Activated T-helper 2 cell treated with anti-CD3 and anti-CD28 coated beads, Interferon-gamma antibody, Interleukin-2, Interleukin-4, amounts not matched to agents 10 μg/mL and 5 μg/mL and 100 μg/mL, durations not matched to agents 14 hours and 24 hours and 36 hours (primary cell): ENCODE results near the gene TMX2. TPM values are rescaled to one million over a fixed set of nuclear protein-coding genes. Genes with fewer than 3 reads are reported as not detected.

Experiments
- DNase-seq: peaks from one replicate; pipeline ENCODE4 v3.0.0; 2021; ENCODE audit warnings: low spot score
- H3K27ac Mint-ChIP-seq: one replicate; pipeline ENCODE4 v1.8.0; 2021; ENCODE audit warnings: mixed read lengths
- H3K27me3 Mint-ChIP-seq: one replicate; pipeline ENCODE4 v1.8.0; 2021; ENCODE audit warnings: low read depth, mixed read lengths
- H3K36me3 Mint-ChIP-seq: one replicate; pipeline ENCODE4 v1.8.0; 2021; ENCODE audit warnings: low read depth, mixed read lengths
- H3K4me1 Mint-ChIP-seq: one replicate; pipeline ENCODE4 v1.8.0; 2021; ENCODE audit warnings: low read depth, mixed read lengths
- H3K4me3 Mint-ChIP-seq: one replicate; pipeline ENCODE4 v1.8.0; 2021; ENCODE audit warnings: low read depth, mild to moderate bottlenecking, moderate library complexity, mixed read lengths
- H3K9me3 Mint-ChIP-seq: one replicate; pipeline ENCODE4 v1.8.0; 2021; ENCODE audit warnings: mixed read lengths
- intact Hi-C: fragments of 100-400 bp; cut with micrococcal nuclease; formaldehyde crosslinking; loops from one replicate; pipeline ENCODE4 v1.15.1; 2023
- total RNA-seq: library from RNA; stranded (reverse); gene quantifications from 2 replicates; pipeline ENCODE4 v1.2.3, GENCODE V29; 2022

Gene TMX2
- total RNA-seq, 1 donor from 2014 or later, result 74.6 TPM

GRCh38 chr11:57732661-57733060 lies 20.3 kb downstream of the TMX2 start:
- H3K36me3 Mint-ChIP-seq, result peaks cover 23% of the 10 kb centered on the region
- no peaks in the 10 kb centered on the region for H3K27me3 Mint-ChIP-seq
- no peak overlapping the region for H3K4me3 Mint-ChIP-seq
- H3K9me3 Mint-ChIP-seq, result no peaks in the 10 kb centered on the region
- peaks cover 15% of the 10 kb centered on the region for H3K4me1 Mint-ChIP-seq
- no peak for DNase-seq
- intact Hi-C loops, result no loop called here
- H3K27ac Mint-ChIP-seq, result no peak overlapping the region

DNA sequence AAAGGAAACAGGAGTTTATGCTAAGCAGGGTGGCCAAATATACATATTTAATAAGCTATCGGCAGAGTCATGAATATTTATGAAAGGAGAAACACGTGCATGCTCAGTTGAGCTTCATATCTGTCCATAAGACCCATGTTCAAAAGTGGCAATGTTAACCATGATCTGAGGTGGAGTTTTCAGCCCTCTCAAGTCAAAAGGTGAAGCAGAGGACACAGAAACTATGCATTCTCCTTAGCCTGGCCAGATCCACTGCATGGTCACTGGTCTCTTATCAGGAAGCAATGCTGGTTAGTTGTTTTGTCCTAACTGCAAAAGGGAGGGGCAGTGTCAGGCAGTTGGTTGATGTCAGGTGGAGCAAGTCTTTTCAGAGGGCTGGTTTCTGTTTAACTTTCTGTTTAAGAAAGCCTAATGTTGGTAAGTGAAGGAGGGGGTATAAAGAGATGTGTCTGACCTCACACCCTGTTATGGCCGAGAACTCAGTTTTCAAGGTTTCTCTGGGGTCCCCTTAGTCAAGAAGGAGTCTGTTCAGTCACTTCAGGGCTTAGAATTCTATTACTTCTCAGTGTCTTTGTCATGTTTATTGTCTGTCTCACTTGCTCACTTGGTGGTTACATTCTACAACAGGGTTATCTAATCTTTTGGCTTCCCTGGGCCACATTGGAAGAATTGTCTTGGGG lies 23.4 kb downstream of the TMX2 start:
- no peak for DNase-seq
- H3K36me3 Mint-ChIP-seq, result peaks cover 44% of the 10 kb centered on the region
- intact Hi-C loops, result no loop called here
- H3K27me3 Mint-ChIP-seq, result no peaks in the 10 kb centered on the region
- H3K9me3 Mint-ChIP-seq, result no peaks in the 10 kb centered on the region
- H3K4me1 Mint-ChIP-seq, result peaks cover 15% of the 10 kb centered on the region
- H3K4me3 Mint-ChIP-seq, result no peak overlapping the region
- peak overlapping the region; percentile 24 for H3K27ac Mint-ChIP-seq

DNA sequence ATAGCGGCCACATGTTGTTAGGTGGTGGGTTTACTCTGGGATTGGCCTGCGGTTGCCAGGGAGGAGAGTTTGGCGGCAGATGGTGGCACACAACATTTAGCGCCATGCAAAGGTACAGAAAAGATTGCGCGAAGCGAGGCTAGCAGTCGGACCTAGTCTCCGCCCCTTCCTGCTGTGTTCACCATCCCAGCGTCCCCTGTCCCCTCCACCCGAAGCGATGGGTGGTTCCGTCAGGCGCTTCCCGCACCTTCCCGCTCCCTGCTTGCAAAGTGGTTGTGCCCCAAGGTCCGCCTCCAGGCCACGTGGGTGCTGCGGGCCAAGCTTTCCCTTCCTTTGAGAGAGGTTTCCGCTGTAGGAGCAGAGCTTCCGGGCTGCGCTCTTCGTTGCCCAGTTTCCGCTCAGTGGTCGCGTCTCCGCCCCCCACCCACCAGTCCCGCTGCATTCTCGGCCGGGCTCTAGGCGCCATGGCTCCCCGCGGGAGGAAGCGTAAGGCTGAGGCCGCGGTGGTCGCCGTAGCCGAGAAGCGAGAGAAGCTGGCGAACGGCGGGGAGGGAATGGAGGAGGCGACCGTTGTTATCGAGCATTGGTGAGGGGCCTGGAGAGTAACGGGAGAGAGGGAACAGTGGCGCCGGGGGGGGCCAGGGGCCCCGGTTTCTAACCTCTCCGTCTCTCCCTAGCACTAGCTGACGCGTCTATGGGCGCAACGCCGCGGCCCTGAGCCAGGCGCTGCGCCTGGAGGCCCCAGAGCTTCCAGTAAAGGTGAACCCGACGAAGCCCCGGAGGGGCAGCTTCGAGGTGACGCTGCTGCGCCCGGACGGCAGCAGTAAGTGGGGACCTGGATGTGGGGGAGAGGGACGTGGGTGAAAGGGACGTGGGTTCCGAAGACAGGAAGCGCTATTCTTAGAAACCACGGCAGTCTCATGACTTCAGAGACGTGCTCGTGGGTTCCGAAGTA lies 29.0 kb downstream of the TMX2 start, which contains the start of gene SELENOH:
Gene SELENOH, plus strand, starts transcription at position 360 of the 955 bp plus-strand sequence. Its CDS starts 105 bp downstream, at position 465.
- intact Hi-C loops, result loop anchor here (1.0 to 5.0 kb wide), 10 partner anchors 29 to 836 kb away; partner anchors contain the start of genes CLP1, LPXN, MED19 and TIMM10
- H3K36me3 Mint-ChIP-seq, result peaks cover 76% of the 10 kb centered on the region
- H3K27ac Mint-ChIP-seq, result peak within 1 kb of the TSS; percentile 90
- H3K4me3 Mint-ChIP-seq, result peak within 1 kb of the TSS; percentile 96
- no peaks in the 10 kb centered on the region for H3K9me3 Mint-ChIP-seq
- H3K27me3 Mint-ChIP-seq, result no peaks in the 10 kb centered on the region
- H3K4me1 Mint-ChIP-seq, result peaks cover 17% of the 10 kb centered on the region
- DNase-seq, result peak; percentile 94

DNA sequence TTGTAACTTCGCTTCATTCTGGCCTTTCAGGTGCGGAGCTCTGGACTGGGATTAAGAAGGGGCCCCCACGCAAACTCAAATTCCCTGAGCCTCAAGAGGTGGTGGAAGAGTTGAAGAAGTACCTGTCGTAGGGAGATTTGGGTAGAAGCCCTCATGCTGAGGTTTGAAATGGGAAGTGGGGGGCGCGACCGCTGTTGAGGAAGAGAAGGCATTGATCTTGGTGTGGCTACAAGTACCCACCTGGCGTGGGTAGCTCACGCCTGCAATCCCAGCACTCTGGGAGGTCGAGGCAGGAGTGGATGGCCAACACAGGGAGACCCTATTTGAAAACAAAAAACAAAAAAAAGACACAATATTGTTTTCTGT lies 29.7 kb downstream of the TMX2 start:
- H3K4me3 Mint-ChIP-seq, result peak overlapping the region; percentile 96
- no peaks in the 10 kb centered on the region for H3K27me3 Mint-ChIP-seq
- no peaks in the 10 kb centered on the region for H3K9me3 Mint-ChIP-seq
- peak overlapping the region; percentile 90 for H3K27ac Mint-ChIP-seq
- DNase-seq, result no peak
- peaks cover 21% of the 10 kb centered on the region for H3K4me1 Mint-ChIP-seq
- peaks cover 82% of the 10 kb centered on the region for H3K36me3 Mint-ChIP-seq
- intact Hi-C loops, result loop anchor here (5.0 kb wide), 1 partner anchor 835 kb away; the partner anchor contains the start of genes LPXN and ZFP91

DNA sequence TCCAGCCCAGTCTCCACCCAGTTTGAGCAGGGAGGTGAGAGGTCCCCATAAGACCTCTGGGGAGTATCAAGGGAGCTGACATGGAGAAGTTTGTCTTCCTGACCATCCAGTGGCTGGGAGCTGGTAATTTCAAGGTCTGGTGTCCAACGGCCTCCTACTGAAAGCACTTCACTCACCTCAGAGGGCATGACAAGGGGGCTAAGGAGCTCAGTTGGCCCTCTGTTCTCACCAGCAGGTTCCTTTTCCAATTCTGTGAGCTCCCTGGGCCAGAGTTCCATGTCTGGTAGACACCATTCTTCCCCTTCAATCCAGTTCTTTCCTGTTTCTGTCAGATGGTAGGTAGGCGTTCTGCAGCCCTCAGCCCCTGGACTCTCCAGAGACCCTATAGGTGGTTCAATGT lies 32.0 kb downstream of the TMX2 start:
- intact Hi-C loops, result loop anchor here (5.0 kb wide), 1 partner anchor 833 kb away; the partner anchor contains the start of genes LPXN and ZFP91
- Mint-ChIP-seq H3K4me3 (no peak overlapping the region), H3K9me3 (no peaks in the 10 kb centered on the region), H3K4me1 (peaks cover 24% of the 10 kb centered on the region), H3K36me3 (peaks cover 73% of the 10 kb centered on the region), H3K27me3 (no peaks in the 10 kb centered on the region), H3K27ac (no peak overlapping the region)
- no peak for DNase-seq

- DNase-seq, result no peak
- intact Hi-C loops, result no loop called here
- Mint-ChIP-seq H3K27ac (peak overlapping the region; percentile 55), H3K4me1 (peaks cover 23% of the 10 kb centered on the region), H3K9me3 (no peaks in the 10 kb centered on the region), H3K36me3 (peaks cover 68% of the 10 kb centered on the region), H3K27me3 (no peaks in the 10 kb centered on the region), H3K4me3 (no peak overlapping the region)
These were observed 32.8 kb downstream of the TMX2 start for GRCh38 chr11:57745206-57745605.

GRCh38 chr11:57746920-57747319 lies 34.5 kb downstream of the TMX2 start:
- H3K9me3 Mint-ChIP-seq, result no peaks in the 10 kb centered on the region
- intact Hi-C loops, result no loop called here
- peak overlapping the region; percentile 20 for H3K27ac Mint-ChIP-seq
- DNase-seq, result no peak
- H3K36me3 Mint-ChIP-seq, result peaks cover 57% of the 10 kb centered on the region
- no peaks in the 10 kb centered on the region for H3K27me3 Mint-ChIP-seq
- peaks cover 20% of the 10 kb centered on the region for H3K4me1 Mint-ChIP-seq
- no peak overlapping the region for H3K4me3 Mint-ChIP-seq

DNA sequence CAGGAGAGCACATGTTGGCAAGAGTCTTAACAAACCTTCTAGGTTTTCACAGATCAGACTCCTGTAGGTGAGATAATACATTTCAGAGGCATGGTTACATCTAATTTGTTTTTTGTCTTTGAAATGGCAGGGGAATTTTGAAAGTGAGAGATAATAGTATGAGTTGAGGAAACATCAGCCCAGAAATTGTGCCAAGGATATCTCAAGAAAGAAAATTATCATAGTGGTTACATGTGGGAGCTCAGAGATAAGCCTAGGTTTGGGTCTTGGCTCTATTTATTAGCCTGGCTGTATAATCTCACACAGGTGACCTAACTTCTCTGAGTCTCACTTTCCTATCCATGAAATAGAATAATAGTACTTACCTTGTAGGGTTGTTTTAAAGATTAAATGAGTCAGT lies 38.8 kb downstream of the TMX2 start:
- H3K27me3 Mint-ChIP-seq, result no peaks in the 10 kb centered on the region
- H3K27ac Mint-ChIP-seq, result peak overlapping the region; percentile 5
- H3K9me3 Mint-ChIP-seq, result no peaks in the 10 kb centered on the region
- intact Hi-C loops, result loop anchor here (2.0 kb wide), 1 partner anchor 50 kb away; no protein-coding TSS in a partner anchor
- H3K4me1 Mint-ChIP-seq, result peaks cover 9% of the 10 kb centered on the region
- no peak overlapping the region for H3K4me3 Mint-ChIP-seq
- no peak for DNase-seq
- H3K36me3 Mint-ChIP-seq, result peaks cover 21% of the 10 kb centered on the region

DNA sequence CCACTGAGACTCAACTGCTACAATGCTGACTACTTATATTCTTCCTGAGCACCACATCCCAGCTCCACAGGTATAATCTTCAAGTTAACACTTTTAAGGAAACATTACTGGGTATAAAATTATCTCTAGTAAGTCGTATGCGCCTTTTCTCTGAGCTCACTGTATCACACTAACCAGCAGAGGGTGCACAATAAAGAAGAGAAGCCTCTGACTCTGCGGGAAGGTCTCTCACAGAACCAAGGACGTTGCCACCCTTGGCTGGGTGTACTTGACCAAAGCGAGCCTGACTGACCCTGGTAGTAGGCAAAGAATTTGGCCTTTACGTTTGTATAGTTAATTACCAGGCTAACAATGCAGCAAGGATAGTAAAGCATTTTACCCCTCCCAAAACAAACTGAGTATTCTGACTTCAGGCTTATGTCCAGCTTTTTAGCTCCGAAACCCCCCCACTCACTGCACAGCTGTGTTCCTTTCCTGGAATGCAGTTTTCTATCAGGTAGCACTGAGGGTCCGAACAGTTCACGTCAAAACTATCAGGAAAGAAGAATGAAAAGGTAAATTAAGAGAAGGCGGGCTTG lies 39.4 kb downstream of the TMX2 start, which contains the start of gene BTBD18:
Gene BTBD18, minus strand, starts transcription at position 144 of the 578 bp plus-strand sequence. CDS start 631 bp downstream, outside the sequence.
- no peak within 1 kb of the TSS for H3K4me3 Mint-ChIP-seq
- H3K4me1 Mint-ChIP-seq, result peaks cover 7% of the 10 kb centered on the region
- H3K27ac Mint-ChIP-seq, result peak within 1 kb of the TSS; percentile 5
- H3K27me3 Mint-ChIP-seq, result no peaks in the 10 kb centered on the region
- no peak for DNase-seq
- peaks cover 15% of the 10 kb centered on the region for H3K36me3 Mint-ChIP-seq
- intact Hi-C loops, result loop anchor here (2.0 kb wide), 1 partner anchor 49 kb away; no protein-coding TSS in a partner anchor
- H3K9me3 Mint-ChIP-seq, result no peaks in the 10 kb centered on the region

- Mint-ChIP-seq H3K4me1 (peaks cover 1% of the 10 kb centered on the region), H3K27ac (no peak overlapping the region), H3K36me3 (peaks cover 9% of the 10 kb centered on the region), H3K4me3 (no peak overlapping the region), H3K9me3 (no peaks in the 10 kb centered on the region), H3K27me3 (no peaks in the 10 kb centered on the region)
- DNase-seq, result no peak
- intact Hi-C loops, result no loop called here
These were observed 40.6 kb downstream of the TMX2 start for GRCh38 chr11:57752954-57753353.

- Mint-ChIP-seq H3K27me3 (no peaks in the 10 kb centered on the region), H3K27ac (no peak overlapping the region), H3K9me3 (no peaks in the 10 kb centered on the region), H3K36me3 (no peaks in the 10 kb centered on the region), H3K4me3 (no peak overlapping the region), H3K4me1 (peaks cover 16% of the 10 kb centered on the region)
- DNase-seq, result no peak
- intact Hi-C loops, result no loop called here
These were observed 45.8 kb downstream of the TMX2 start for GRCh38 chr11:57758174-57758573.
